SK-N-SH (cell line): ENCODE data around the gene SLC12A5. TPM values are rescaled to one million over a fixed set of nuclear protein-coding genes. Genes with fewer than 3 reads are reported as not detected.
"Not testable (repeated sequence)": the region's sequence is repeated elsewhere in the genome, so short reads cannot be mapped to it uniquely, and the experiment has no call there.

ENCODE experiments used
- CTCF ChIA-PET: fragments of 300-600, 350-600 bp; formaldehyde crosslinking; extraction: SDS; loops from one replicate; lab custom pipeline; 2021; lab: Yijun Ruan, JAX
- POLR2A ChIA-PET: fragments of 350-600 bp; sonication (Branson Sonifier 250); formaldehyde crosslinking; extraction: SDS; loops from one replicate; lab custom pipeline; 2020; ENCODE audit warnings: antibody characterized with exemption, inconsistent platforms; lab: Yijun Ruan, JAX
- DNase-seq: peaks from one replicate; pipeline ENCODE4 v3.0.0; 2012
- H2AFZ ChIP-seq: fragments of 200-600 bp; sonication (generic); 2 replicates; pipeline ENCODE4 v1.8.1; 2016; ENCODE audit warnings: antibody characterized with exemption, mild to moderate bottlenecking, low read depth
- H3F3A ChIP-seq: fragments of 200-600 bp; sonication (generic); replicated peaks from 2 replicates; pipeline ENCODE3; 2016; ENCODE audit warnings: antibody characterized with exemption, mild to moderate bottlenecking; ENCODE audit not compliant: insufficient read depth
- H3K27ac ChIP-seq, 2 experiments: fragments of 200-500 bp in 1 of 2; fragments of 200-600 bp in 1 of 2; sonication (Bioruptor generic) in 1 of 2; sonication (generic), shearing (Covaris generic) in 1 of 2; 2 replicates each; pipeline versions ENCODE4 v1.5.1 to v1.6.1; 2014 to 2016; ENCODE audit warnings: low read depth in 2 of 2, inconsistent platforms in 1 of 2, low read length in 1 of 2, mild to moderate bottlenecking in 1 of 2, mixed read lengths in 1 of 2
- H3K27me3 ChIP-seq: fragments of 200-600 bp; sonication (generic), shearing (Covaris generic); 2 replicates; pipeline ENCODE4 v1.6.1; 2016; ENCODE audit warnings: mixed run types; ENCODE audit not compliant: insufficient read depth
- H3K36me3 ChIP-seq, 2 experiments: fragments of 200-500 bp in 1 of 2; fragments of 200-600 bp in 1 of 2; sonication (Bioruptor generic) in 1 of 2; sonication (generic) in 1 of 2; replicated peaks in 1 of 2; 2 replicates each; pipeline versions ENCODE3 to v1.5.1; 2014 to 2016; ENCODE audit warnings: low read length in 1 of 2, mild to moderate bottlenecking in 1 of 2; ENCODE audit not compliant: insufficient read depth in 2 of 2, control insufficient read depth in 1 of 2
- H3K4me1 ChIP-seq, 2 experiments: fragments of 200-500 bp in 1 of 2; fragments of 200-600 bp in 1 of 2; sonication (Bioruptor generic) in 1 of 2; sonication (generic), shearing (Covaris generic) in 1 of 2; 2 replicates each; pipeline versions ENCODE4 v1.5.1 to v1.6.1; 2014 to 2016; ENCODE audit warnings: low read depth in 1 of 2, low read length in 1 of 2, mixed run types in 1 of 2; ENCODE audit not compliant: insufficient read depth in 2 of 2, control insufficient read depth in 1 of 2
- H3K4me2 ChIP-seq: fragments of 200-600 bp; sonication (generic), shearing (Covaris generic); 2 replicates; pipeline ENCODE4 v1.6.1; 2017; ENCODE audit warnings: mixed run types
- H3K4me3 ChIP-seq, 2 experiments: fragments of 200-500 bp in 1 of 2; fragments of 200-600 bp in 1 of 2; sonication (Bioruptor generic) in 1 of 2; sonication (generic), shearing (Covaris generic) in 1 of 2; 2 replicates each; pipeline versions ENCODE4 v1.5.1 to v1.8.1; 2014 to 2016; ENCODE audit warnings: low read depth in 2 of 2, inconsistent platforms in 1 of 2, low read length in 1 of 2, mild to moderate bottlenecking in 1 of 2, mixed read lengths in 1 of 2, moderate library complexity in 1 of 2
- H3K79me2 ChIP-seq: fragments of 200-600 bp; sonication (generic); 2 replicates; pipeline ENCODE4 v1.8.1; 2017; ENCODE audit warnings: mild to moderate bottlenecking; ENCODE audit not compliant: insufficient read depth
- H3K9ac ChIP-seq: fragments of 200-600 bp; sonication (generic); 2 replicates; pipeline ENCODE4 v1.6.1; 2017; ENCODE audit warnings: mixed run types
- H3K9me2 ChIP-seq: fragments of 200-600 bp; sonication (generic); 2 replicates; pipeline ENCODE4 v1.6.1; 2017; ENCODE audit warnings: mixed run types
- H3K9me3 ChIP-seq: fragments of 200-600 bp; sonication (generic); 2 replicates; pipeline ENCODE4 v1.6.1; 2017; ENCODE audit warnings: mixed run types, mild to moderate bottlenecking, moderate library complexity
- H4K20me1 ChIP-seq: fragments of 200-600 bp; sonication (generic); 2 replicates; pipeline ENCODE4 v1.6.1; 2017; ENCODE audit warnings: mild to moderate bottlenecking, mixed run types; ENCODE audit not compliant: insufficient read depth
- CHD2 ChIP-seq: fragments of 150-350 bp; IDR thresholded peaks from 2 replicates; pipeline ENCODE4 v1.6.1; 2018; ENCODE audit warnings: low read length; ENCODE audit not compliant: partially characterized antibody
- EZH2phosphoT487 ChIP-seq: fragments of 200-600 bp; sonication (generic); IDR thresholded peaks from 2 replicates; pipeline ENCODE4 v1.6.1; 2017; ENCODE audit warnings: low read depth, mixed run types, mild to moderate bottlenecking, antibody characterized with exemption, moderate library complexity, borderline replicate concordance
- FOXM1 ChIP-seq: IDR thresholded peaks from 2 replicates; pipeline ENCODE4 v1.4.0; 2012; ENCODE audit warnings: low read depth, mild to moderate bottlenecking
- GABPA ChIP-seq: IDR thresholded peaks from 2 replicates; pipeline ENCODE4 v1.4.0; 2012; ENCODE audit warnings: low read depth, mild to moderate bottlenecking
- JUND ChIP-seq: IDR thresholded peaks from 2 replicates; pipeline ENCODE4 v1.4.0; 2012
- MXI1 ChIP-seq: IDR thresholded peaks from 2 replicates; pipeline ENCODE4 v1.6.1; 2012; ENCODE audit warnings: mild to moderate bottlenecking, low read depth, low read length, improper control_type of control experiment
- NFIC ChIP-seq: IDR thresholded peaks from 2 replicates; pipeline ENCODE4 v1.4.0; 2012; ENCODE audit warnings: borderline replicate concordance
- POLR2AphosphoS5 ChIP-seq: IDR thresholded peaks from 2 replicates; pipeline ENCODE4 v1.6.1; 2012; ENCODE audit warnings: low read depth, low read length
- REST ChIP-seq: IDR thresholded peaks from 2 replicates; pipeline ENCODE4 v1.6.1; 2012; ENCODE audit warnings: mild to moderate bottlenecking, low read depth, low read length, moderate library complexity
- SIN3A ChIP-seq: IDR thresholded peaks from 2 replicates; pipeline ENCODE4 v1.6.1; 2012; ENCODE audit warnings: low read depth, mild to moderate bottlenecking, low read length, moderate library complexity, borderline replicate concordance
- TAF1 ChIP-seq: IDR thresholded peaks from 2 replicates; pipeline ENCODE4 v1.6.1; 2012; ENCODE audit warnings: low read depth, mild to moderate bottlenecking, low read length, moderate library complexity, borderline replicate concordance
- TEAD4 ChIP-seq: IDR thresholded peaks from 2 replicates; pipeline ENCODE4 v1.4.0; 2012; ENCODE audit warnings: mild to moderate bottlenecking, borderline replicate concordance; ENCODE audit not compliant: insufficient read depth
- YY1 ChIP-seq: IDR thresholded peaks from 2 replicates; pipeline ENCODE4 v1.4.0; 2012; ENCODE audit warnings: low read depth, mild to moderate bottlenecking
- ZBTB33 ChIP-seq: IDR thresholded peaks from 2 replicates; pipeline ENCODE4 v1.4.0; 2012; ENCODE audit warnings: low read depth, borderline replicate concordance
- WGBS: methylation state at CpG from one replicate; pipeline ENCODE4 v1.1.6; 2017; ENCODE audit warnings: low lambda C conversion rate; 5-methylcytosine and 5-hydroxymethylcytosine counted together
- polyA plus RNA-seq, 3 experiments: library from polyadenylated mRNA; depleted of rRNA; stranded (reverse); fragments of >200 nt; gene quantifications; 2 replicates each; pipeline ENCODE4 v1.2.3, GENCODE V29; 2012

The SLC12A5 gene
- polyA plus RNA-seq, 1 of the 3 experiments (the other 2 are of a cell fraction), result 19.9 TPM

GRCh38 chr20:45995495-45996097 is 33.4 kb upstream of the SLC12A5 start:
- 79% methylated on average over 6 of the region's 6 CpGs for WGBS
- H3K36me3 ChIP-seq, H3K27ac ChIP-seq, H3K9ac ChIP-seq, H3K4me1 ChIP-seq, H3F3A ChIP-seq, DNase-seq, POLR2A ChIA-PET, H4K20me1 ChIP-seq, H3K4me2 ChIP-seq, H3K9me2 ChIP-seq, H2AFZ ChIP-seq, H3K27me3 ChIP-seq, H3K4me3 ChIP-seq, H3K79me2 ChIP-seq, H3K9me3 ChIP-seq: not testable (repeated sequence)
- CTCF ChIA-PET, result interaction anchor here (0.7 to 1.3 kb wide), 3 partner anchors 9 to 407 kb away, joined by 3 to 5 read pairs (median 3); no protein-coding TSS in a partner anchor

GRCh38 chr20:45997187-45997586 is 31.8 kb upstream of the SLC12A5 start:
- CTCF ChIA-PET, result interaction anchor here (1.6 to 10.1 kb wide), 2 partner anchors 10 to 16 kb away, joined by 9 to 61 read pairs; no protein-coding TSS in a partner anchor

More at GRCh38 chr20:45997187-45997586, 31.8 kb upstream of the SLC12A5 start:
- Histone ChIP-seq H3K4me3 (no peak overlapping the region), H2AFZ (no peak overlapping the region), H3K27me3 (no peaks in the 10 kb centered on the region), H3K9ac (no peak overlapping the region), H3K79me2 (no peaks in the 10 kb centered on the region), H3K4me1 (peaks cover 0 to 2% of the 10 kb centered on the region in 2 experiments; a peak in 2 of 4 replicates), H3K9me2 (no peaks in the 10 kb centered on the region), H3K9me3 (no peaks in the 10 kb centered on the region), H3F3A (no peaks in the 10 kb centered on the region), H4K20me1 (no peaks in the 10 kb centered on the region), H3K4me2 (no peak overlapping the region), H3K36me3 (no peaks in the 10 kb centered on the region), H3K27ac (no peak overlapping the region)
- no peak for DNase-seq
- TF ChIP-seq NFIC (no peak), ZBTB33 (no peak), POLR2AphosphoS5 (no peak), EZH2phosphoT487 (no peak), SIN3A (no peak), GABPA (no peak), REST (no peak), FOXM1 (no peak), JUND (no peak), YY1 (no peak), CHD2 (no peak), MXI1 (no peak), TEAD4 (no peak), TAF1 (no peak)
- WGBS, result 21% methylated on average over 3 of the region's 3 CpGs
- POLR2A ChIA-PET, result no interaction called here
